Measurements from ENCODE around the gene SLC25A41.

DNA sequence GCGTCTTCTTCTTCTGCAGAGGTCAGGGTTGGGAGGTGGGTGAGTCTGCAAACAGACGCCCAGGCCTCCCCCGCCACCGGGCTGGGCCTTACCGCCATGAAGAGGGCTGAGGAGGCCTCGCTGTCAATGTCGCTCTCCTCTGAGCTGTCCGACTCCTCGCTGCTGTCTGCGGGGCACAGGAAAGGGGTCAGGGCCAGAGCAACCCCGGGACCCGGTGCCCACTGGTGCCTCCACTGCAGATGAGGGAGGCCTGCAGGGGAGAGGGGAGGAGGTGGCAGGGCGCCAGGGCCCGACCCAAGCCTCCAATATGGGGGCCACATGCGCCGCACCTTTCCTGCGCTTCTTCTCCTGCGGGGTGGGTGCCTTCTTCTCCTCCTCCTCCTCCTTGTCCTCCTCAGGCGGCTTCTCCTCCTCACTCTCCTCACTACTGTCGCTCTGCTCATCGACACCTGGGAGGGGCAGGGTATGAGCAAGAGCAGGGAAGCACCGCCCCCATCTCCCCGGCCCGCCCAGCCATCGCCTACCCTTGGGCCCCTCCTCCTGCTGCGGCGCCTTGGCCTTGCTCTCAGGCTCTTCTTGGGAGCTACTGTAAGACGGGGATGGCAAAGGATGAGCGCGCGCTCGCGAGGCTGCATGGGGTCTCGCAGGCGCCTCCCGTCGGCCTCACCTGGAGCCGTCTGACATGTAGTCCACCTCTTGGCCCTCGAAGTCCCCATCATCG, 52.4 kb downstream of the SLC25A41 start:
- TF ChIP-seq EZH2 (IDR thresholded peaks at IDR 0.05): no peak
- TF ChIP-seq, protein P1, sequence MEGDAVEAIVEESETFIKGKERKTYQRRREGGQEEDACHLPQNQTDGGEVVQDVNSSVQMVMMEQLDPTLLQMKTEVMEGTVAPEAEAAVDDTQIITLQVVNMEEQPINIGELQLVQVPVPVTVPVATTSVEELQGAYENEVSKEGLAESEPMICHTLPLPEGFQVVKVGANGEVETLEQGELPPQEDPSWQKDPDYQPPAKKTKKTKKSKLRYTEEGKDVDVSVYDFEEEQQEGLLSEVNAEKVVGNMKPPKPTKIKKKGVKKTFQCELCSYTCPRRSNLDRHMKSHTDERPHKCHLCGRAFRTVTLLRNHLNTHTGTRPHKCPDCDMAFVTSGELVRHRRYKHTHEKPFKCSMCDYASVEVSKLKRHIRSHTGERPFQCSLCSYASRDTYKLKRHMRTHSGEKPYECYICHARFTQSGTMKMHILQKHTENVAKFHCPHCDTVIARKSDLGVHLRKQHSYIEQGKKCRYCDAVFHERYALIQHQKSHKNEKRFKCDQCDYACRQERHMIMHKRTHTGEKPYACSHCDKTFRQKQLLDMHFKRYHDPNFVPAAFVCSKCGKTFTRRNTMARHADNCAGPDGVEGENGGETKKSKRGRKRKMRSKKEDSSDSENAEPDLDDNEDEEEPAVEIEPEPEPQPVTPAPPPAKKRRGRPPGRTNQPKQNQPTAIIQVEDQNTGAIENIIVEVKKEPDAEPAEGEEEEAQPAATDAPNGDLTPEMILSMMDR (IDR thresholded peaks at IDR 0.05): no peak

Measured in neural progenitor cell (in vitro differentiated cells).